ENCODE measurements around the gene FOXP2.
A peak's percentile ranks its signal among the peaks of the same experiment; 100 is the strongest.
"Not testable (repeated sequence)": the region's sequence is repeated elsewhere in the genome, so short reads cannot be mapped to it uniquely, and the experiment has no call there.

The FOXP2 gene

DNA sequence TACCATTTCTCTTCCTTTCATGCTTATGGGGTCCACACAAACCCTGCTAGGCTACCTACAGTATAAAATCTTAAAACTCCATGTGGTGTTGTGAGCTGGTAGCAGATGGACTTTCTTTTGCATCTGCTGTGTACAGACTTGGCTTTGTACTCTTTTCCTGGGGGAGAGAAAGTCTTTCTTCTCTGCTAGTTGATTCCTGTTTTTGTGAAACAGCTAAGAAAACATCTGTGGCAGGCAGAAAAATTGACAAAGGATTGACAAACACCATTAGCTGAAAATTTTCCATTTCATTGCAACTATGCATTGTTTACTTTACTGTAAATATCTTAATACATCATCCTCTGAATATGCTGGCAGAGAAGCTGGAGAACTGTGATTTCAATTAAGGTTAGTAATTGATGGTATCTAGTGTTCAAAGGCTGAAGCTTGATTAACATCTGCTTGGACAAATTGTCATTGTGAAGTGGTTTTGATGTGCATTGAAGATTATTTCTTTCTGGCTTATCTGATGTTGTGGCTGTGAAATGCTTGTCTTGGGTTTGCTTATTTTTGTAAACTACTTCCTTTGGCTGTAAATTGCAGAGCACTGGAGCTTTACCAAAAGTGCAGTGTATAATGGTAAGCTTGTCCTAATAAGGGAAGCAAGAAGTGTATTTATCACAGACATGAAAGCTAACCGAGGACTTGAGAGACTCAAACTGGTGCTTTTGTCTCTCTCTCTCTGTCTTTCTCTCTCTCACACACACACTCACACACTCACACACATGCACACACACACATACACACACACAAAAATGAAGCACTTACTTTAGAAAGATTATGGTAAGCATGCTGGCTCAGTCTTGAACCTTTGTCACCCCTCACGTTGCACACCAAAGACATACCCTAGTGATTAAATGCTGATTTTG is at the start of gene FOXP2:
FOXP2 (plus strand) TSS at position 660 of the 908 bp plus-strand sequence. CDS start 11,697 bp downstream, outside the sequence.
- peak in 1 of 58 donors; percentile 5 for DNase-seq

DNA sequence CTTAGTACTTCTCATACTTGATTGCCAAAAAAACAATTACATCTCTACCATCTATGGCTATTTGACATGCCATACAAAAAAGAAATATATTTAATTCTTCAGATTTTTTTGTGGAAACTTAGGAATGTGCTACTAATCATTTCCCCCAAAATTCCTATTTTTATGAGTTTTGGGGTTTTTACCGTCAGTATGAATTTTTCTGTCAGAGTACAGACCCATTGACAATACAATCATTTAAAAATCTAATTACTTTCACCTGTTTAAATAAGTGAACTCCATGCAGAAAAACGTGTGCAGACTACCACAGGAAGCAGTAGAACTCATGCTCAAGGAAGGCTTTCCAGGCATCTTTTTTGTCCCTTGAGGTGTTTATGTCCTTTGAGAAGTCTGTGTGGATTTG is 48.8 kb upstream of the FOXP2 start:
- DNase-seq = no peak

DNA sequence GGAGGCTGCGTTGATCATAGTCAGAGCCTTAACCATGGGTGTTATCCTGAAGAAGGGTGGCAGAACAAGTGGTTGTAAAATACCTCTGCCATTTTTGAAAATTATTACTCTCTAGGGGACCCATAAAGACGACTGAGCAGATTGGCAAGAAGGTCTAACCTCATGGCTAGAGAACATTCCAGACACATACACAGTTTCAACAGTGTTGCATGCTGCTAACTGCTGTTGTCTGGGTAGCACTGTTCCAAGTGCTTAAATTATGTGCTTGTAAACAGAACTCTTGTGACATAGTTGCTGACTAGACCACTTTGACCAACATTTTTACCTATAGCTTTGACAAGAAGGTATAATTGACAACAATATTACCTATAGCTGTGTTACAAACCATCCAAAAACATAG is 46.1 kb upstream of the FOXP2 start:
- no peak for DNase-seq

DNA sequence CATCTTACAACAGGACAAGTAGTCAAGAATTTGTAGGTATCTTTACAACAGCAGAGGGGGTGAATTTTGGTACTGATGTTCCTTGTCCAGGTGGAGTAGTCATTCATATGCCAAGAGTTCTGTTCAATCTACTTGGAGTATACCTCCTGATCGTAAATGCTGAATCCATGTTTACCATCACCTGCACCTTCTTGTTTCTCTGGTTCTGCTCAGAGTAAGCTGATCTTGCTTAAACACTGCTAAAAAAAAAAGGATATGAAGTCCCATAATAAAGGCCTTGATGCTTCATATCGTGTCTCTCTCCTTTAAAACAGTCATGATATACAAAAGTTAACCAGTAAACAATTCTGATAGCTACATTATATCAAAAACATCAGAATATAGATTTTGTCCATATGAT is 45.3 kb upstream of the FOXP2 start:
- DNase-seq = no peak

DNA sequence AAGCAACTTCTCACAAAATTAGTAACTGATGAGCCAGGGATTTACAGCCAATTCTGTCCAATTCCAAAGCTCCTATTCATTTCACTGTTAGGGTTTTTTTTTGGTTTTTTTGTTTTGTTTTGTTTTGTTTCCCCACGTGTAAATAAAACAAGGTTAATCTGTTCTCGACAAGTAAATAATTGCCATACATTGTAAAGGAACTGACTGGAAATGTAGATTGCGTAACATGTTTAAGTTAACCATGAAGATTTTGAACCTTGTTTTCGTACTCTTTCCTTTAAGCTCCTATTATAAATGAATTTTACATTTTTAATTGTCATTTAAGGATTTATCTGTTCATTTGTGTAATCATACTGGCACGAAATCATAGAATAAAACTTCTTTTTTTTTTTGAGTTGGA is 42.0 kb upstream of the FOXP2 start:
- DNase-seq = no peak

DNA sequence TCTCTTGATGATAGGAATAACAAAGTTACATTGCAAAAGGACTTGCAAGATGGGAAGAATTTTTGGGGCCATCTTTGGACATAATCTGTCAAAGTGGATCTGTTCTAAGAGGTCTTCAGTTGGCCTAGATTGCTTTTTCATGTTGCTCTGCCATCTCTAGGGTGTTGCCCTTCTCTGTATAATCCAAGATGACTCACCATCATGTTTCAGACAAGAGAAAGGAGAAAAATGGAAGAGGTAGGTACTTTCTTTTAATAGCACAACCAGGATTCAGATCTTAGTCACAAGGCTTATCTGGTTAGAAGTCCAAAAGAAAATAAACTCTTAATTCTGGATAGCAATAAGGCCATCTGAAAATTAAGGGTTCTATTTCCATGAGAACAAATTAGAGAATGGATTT is 38.7 kb upstream of the FOXP2 start:
- DNase-seq = no peak

DNA sequence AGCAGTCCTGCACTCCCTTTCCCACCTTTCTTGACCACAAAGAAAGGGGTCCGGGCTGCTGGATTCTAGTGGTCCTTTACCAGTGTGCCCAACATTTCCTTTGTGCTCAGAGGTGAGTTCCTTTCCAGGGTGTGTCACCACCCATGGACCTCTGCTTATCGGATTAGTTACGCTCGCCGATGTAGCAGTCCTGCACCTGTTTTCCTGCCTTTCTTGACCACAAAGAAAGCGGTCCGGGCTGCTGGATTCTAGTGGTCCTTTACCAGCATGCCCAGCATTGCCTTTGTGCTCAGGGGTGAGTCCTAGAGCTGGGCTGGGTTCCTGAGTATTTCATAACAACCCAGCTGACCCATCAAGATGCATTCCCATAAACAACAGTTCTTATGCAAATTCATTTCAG is 30.7 kb upstream of the FOXP2 start:
- not testable (repeated sequence) for DNase-seq

DNA sequence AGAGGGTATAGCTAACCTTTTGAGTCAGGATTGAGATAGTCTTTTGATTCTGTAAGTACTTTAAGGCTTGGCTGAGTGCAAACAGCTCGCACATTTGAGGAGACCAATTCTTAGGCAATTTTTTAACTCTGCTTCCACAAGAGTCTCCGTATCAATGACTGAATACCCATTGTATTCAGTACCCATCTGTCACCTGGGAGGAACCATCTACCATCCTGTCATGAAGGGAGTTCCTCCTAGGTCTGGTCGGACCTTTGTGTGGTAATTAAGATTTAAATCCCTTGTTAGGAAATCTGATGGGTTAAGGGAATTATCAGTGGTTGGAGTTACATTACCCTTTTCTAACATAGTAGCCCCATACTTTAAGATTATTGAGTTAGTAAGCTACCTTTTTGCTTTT is 30.3 kb upstream of the FOXP2 start:
- DNase-seq = not testable (repeated sequence)

DNA sequence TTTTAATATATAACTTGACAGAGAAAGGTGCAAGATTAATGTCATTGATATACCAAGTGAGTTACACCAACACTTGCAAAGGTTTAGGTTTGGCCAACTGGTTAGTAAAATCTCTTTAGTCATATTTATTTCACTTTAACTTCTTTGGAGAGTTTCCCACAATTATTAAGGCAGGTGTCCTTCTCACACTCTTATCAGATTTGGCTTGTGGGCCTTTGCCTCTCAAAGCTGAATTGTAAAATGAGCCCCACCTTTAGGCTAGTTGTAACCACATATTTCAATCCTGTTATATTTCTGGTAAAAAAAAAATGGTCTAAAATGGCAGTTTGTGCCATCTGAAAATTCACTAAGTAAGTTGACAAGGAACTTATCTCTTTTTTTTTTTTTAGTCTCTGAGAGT is 26.6 kb upstream of the FOXP2 start:
- DNase-seq = no peak

DNA sequence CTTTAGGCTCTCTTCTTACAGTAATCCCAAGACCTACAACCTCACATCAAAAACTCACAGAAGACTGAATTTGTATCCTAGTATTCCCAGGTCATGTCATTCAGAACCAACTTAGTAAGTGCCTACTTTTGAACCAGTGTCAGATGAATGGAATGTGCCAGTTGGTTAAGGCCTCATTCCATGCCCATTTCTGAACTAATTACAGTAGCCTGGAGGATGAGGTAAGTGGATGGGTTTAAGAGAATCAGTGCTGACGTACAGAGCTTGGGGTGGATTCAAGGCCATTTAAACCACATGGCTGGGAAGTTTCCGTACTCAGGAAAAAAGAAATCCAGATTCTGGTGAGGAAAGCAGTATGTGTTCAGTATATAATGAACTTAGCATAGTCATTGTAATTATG is 21.9 kb upstream of the FOXP2 start:
- no peak for DNase-seq

DNA sequence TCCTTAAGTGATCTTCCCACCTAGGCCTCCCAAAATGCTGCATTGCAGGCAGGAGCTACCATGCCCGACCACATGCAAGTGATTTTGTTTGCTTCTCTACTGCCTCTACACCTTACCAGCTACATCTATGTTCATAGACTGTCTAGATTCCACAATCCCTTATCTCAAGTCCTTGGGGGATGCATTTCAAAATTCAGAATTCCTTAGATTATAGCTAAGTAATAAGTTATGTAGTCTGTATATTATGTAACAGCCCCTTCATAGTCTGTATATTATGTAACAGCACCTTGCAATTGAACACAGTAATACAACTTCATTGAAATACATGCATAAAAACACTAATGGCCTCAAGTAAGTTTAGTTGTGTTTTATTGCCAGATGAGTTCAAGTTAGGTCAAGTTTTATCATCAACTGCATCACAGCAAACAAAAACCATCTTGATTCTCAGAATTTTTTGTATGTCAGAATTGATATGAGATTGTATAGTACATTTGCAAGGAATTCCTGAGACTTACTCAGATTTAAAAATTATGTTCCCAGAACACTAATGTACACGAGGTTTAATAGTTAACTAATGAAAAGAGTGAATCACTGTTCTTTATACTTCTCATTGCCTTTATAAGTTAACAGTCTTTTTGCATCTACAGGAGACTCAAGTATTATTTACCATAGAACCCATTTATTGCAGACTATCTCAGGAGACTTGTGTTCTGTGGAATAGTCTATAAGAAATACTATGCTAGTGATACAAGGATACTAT is 11.6 kb upstream of the FOXP2 start:
- no peak for DNase-seq

DNA sequence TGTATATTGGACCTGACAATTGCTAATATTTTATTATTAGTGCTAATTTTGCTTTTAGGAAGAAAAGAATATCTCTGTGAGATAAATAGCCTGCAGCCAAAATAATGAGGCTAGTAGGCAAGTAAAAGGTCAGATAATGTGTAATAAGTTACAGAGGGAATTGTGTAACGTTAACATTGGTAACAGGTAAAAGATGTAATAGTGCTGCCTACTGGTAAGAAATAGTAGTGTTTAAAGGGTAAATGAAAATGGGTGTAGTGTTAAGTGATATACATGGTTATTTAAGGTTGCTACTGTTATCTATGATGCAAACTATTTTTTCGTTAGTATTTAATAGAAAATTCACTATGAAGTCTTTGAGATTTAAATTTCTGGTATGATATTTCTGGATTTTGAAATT is 9.2 kb upstream of the FOXP2 start:
- no peak for DNase-seq

DNA sequence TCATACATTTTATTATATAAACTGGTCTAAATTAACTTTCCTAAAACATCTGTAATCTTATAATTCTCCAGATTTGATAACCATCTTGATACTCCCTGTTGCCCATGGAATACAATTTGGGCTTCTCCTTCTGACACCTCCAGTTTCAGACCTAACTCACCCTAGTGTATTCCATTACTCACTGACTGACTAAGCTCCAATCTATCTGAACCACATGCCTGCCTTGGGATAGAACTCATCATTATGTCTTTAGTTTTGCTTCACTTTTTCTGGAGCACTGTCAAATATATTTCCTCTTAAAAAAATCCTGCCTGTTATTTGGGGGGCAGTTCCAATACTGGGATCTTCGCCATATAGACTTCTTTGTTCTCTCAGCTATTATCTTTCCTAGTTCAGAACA is 4.9 kb upstream of the FOXP2 start:
- DNase-seq = no peak

DNA sequence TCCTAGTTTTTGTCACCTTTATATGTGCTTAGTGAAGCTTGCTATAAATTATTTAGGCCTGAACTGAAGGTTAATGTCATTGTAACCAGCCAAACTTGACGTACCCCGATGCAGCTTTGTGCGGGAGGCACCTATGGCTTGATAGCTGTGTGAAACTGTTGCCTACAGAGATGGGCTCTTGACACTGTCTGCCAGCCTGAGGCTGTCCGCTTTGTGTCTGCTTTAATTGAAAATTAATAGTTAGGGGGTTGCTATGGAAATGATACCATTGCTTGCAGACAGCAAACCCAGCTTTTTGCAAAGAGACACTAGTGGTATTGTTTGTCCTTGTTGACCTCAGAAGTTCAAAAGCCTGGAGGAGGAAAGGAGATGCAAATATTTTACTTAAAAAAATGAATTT is 2.1 kb upstream of the FOXP2 start:
- DNase-seq = no peak

DNA sequence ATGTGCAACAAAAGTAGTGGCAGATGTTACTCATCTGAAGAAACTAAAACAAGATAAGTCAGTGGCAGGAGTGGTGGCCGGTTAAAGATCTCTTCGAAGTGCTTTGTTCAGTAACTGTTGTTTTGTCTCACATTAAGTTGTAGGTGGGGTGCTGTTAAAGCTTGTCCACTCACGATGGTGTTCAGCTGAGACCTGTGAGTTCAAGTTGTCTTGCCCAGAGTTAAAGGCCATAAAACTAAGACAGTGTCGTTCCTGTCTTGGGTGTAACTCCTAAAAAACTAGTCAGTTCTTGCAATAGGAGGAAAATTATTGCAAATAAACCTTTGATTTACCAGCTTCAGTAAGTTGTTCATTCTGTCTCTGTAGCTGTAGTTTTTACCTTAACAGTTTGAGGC is 857 bp upstream of the FOXP2 start:
- DNase-seq = no peak

DNA sequence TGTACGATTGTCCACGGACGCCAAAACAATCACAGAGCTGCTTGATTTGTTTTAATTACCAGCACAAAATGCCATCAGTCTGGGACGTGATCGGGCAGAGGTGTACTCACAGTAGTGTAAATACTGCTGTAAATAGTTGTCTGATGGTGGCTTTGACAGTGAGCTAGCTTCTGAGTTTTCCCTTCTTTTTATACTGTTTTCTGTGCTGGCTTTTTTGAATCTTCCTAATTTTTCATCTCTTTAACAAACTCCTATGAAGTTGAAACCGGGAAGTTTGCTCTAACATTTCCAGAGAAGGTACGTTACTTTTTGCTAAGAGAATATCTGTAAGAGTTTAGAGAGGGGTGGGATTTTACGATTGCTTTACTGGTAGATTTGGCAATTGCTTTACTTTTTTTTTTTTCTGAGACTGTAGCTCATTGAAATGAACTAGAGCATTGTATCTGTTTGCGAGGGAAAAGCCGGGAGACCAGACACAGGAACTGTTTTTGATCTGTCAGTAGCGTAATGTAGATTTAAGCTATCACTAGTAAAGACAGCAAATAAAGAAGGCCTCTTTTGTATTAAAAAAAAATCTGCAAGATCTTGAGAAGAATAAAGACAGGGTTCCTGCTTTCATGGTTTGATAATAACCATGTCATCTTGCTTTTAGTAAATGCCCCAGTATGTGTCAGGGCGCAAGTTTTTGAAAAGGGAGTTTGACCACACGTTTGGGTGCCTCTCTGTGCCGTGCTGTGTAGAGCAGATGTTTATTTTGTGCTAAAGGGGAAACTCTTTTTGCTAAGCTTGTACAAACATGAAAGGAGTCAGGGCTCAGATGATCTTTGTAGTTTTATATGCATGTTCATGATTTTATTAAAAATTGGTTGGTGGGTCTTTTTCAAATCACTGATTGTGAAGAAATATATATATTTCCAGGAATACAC is 712 bp downstream of the FOXP2 start:
- no peak for DNase-seq

DNA sequence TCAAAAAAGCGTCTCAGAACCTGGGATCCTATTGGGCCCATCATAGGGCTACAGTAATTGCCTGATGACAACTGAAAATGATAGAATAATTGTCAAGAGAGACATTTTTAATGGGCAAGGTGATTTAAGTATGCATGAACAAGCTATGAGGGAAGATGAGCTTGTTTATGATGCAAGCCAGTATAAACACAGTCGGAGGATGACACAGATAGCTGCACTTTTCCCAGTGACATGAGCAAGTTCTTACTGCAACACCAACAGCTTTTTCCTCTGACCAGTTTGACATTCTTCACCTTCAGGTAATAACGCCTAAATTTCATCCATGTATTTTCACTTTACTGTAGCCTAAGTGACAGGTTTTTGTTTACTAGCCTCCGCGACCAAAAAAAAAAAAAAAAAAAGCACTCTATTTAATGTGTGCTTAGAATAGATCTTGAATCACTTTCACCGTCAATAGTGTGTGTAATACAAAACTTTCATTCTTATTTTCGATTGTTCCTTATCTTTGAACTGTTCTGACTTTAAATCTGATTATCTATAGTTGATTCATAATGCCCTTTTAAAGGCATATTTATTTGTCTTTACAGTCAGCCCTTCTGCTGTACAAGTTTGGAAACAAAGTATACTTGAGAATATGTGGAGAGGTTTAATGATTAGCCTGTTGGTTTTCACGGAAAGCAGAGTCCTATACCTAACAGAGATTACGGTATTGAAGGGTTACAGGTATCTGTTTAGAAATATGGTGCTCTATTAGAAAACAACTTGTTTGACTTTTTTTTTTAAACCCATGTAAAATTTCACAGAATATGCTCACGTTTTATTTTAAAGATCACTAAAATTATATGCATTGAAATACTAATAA is 1.7 kb downstream of the FOXP2 start:
- no peak for DNase-seq

DNA sequence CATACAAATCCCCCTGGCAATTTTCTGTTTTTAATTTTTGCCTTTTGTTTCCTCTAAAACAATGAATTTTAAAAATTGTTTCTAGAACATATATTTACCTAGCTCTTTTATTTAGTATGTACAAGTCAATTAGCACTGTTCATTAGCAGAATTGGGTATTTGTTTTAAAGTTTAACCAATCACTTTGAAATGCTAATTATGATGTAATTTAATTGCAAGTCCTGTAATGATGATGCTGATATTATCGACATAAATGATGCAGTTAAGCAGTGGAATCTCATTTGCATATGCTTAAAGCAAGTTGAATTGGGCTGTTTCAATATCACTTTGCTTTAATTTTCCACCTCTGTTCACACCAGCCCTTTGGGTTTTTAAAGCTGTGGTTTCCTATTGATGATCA is 2.7 kb downstream of the FOXP2 start:
- DNase-seq = no peak

DNA sequence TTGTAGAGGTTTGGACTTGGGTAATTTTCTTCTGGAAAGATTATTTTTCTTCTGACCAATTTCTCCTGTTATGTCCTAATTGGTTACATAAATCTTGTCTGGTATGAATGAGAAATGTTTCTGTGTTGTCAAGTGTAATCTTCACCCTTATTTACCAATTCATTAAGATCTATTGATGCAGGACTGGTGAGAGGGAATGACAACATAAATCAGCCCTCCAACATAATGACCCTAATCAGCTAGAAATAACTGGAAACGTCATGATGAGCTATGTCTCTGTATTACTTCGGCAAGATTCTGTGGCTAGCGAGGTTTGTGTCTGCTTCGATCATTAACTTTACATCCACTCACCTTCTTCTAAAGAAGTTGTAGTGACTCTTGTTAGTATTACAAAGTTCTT is 3.5 kb downstream of the FOXP2 start:
- no peak for DNase-seq

DNA sequence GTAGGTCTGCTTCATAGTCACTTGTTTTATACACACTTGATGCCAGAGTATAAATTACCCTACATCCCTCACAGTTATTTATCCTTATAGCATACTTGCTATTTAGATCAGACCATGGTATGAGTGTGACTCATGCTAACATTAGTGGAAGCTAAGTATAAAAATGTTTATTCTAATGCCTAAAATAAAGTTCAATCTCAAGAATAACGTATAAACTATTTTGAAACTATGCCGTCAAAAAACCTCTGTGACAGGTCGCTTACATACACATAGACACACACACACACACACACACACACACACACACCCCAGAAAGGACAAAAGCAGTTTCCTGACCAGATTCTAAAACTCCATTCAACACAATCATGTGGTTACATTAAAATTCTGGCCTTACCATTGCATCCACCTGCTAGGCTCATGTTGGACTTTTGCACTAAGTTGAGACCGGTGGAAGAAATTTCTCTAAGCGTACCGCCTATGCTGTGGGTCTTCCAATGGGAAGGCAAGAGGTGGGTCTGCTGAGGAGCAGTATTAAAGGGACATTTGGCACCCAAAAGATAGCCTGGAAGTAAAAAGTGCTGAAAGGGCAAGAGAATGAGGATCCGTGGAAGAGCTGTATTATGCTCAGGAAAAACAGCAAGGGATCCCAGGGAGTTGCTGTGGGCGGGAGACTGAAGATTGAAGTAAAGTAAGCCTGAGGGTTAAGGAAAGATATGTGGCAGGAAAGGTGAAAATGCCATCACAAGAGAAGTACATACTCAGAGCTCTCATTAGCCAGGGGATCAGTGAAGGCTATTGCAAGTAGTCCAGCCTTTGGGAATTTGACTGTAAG is 5.0 kb downstream of the FOXP2 start:
- no peak for DNase-seq
